B cell (primary cell): Measurements from ENCODE around the gene ERC2.

ENCODE experiments used
- EZH2 ChIP-seq: IDR thresholded peaks from 2 replicates; pipeline ENCODE4 v1.6.1; 2012; ENCODE audit warnings: borderline replicate concordance, low read depth, mild to moderate bottlenecking, moderate library complexity, low read length; ENCODE audit not compliant: insufficient read depth, poor library complexity, severe bottlenecking
- TF ChIP-seq, protein P1 (sequence below): fragments of 200-600 bp; IDR thresholded peaks from one replicate; pipeline ENCODE4 v1.8.0; 2022; ENCODE audit warnings: antibody characterized with exemption, mild to moderate bottlenecking

DNA sequence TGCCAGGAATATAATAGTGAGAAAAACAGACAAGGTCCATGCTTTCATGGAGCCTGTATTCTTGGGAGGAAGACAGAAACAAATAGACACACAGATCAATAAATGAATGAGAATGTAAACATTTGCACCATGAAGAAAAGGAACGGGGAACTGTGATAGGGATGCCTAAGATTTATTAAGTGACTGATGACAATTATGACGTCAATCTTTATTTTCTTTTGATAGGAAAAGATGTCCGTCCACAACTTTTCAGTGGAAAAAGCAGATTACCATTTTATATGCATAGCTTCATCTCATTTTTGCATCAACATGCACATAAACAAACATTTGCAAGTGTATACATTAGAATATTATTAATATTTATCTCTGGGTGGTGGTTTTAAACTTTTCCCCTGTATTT is 953.3 kb downstream of the ERC2 start:
- TF ChIP-seq, protein P1, sequence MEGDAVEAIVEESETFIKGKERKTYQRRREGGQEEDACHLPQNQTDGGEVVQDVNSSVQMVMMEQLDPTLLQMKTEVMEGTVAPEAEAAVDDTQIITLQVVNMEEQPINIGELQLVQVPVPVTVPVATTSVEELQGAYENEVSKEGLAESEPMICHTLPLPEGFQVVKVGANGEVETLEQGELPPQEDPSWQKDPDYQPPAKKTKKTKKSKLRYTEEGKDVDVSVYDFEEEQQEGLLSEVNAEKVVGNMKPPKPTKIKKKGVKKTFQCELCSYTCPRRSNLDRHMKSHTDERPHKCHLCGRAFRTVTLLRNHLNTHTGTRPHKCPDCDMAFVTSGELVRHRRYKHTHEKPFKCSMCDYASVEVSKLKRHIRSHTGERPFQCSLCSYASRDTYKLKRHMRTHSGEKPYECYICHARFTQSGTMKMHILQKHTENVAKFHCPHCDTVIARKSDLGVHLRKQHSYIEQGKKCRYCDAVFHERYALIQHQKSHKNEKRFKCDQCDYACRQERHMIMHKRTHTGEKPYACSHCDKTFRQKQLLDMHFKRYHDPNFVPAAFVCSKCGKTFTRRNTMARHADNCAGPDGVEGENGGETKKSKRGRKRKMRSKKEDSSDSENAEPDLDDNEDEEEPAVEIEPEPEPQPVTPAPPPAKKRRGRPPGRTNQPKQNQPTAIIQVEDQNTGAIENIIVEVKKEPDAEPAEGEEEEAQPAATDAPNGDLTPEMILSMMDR: no peak
- TF ChIP-seq EZH2: no peak
